Measurements from ENCODE around the gene HMGB1.

- TF ChIP-seq CTCF (IDR thresholded peaks at IDR 0.05; ENCODE audit: extremely low read depth in 1 of 2, insufficient read depth in 1 of 2, low read depth in 1 of 2, low read length in 2 of 2) (no peak), POLR2AphosphoS5 (IDR thresholded peaks at IDR 0.05; ENCODE audit: insufficient read depth, low read depth, low read length) (no peak), POLR2A (IDR thresholded peaks at IDR 0.05; ENCODE audit: low read depth, low read length) (no peak)
Observed at GRCh38 chr13:30502237-30502636, 36.5 kb upstream of the HMGB1 start.

All from endothelial cell of umbilical vein (primary cell).